Uterus (tissue), 2 donors: ENCODE data around the gene MPDU1.

Source experiments
- POLR2A ChIP-seq, 2 donors: fragments of 450-650 bp; IDR thresholded peaks; one replicate each; pipeline ENCODE4 v1.6.1; 2016; ENCODE audit warnings: antibody characterized with exemption in 2 of 2, mild to moderate bottlenecking in 1 of 2, moderate library complexity in 1 of 2
- TF ChIP-seq, protein P1 (sequence below), 4 experiments: fragments of 200-600 bp in 2 of 4; fragments of 450-650 bp in 2 of 4; sonication (generic) in 2 of 4; IDR thresholded peaks; one replicate each; pipeline ENCODE4 v1.5.1; 2016 to 2019; ENCODE audit warnings: antibody characterized with exemption in 4 of 4, mild to moderate bottlenecking in 2 of 4, moderate library complexity in 1 of 4

- TF ChIP-seq, protein P1, sequence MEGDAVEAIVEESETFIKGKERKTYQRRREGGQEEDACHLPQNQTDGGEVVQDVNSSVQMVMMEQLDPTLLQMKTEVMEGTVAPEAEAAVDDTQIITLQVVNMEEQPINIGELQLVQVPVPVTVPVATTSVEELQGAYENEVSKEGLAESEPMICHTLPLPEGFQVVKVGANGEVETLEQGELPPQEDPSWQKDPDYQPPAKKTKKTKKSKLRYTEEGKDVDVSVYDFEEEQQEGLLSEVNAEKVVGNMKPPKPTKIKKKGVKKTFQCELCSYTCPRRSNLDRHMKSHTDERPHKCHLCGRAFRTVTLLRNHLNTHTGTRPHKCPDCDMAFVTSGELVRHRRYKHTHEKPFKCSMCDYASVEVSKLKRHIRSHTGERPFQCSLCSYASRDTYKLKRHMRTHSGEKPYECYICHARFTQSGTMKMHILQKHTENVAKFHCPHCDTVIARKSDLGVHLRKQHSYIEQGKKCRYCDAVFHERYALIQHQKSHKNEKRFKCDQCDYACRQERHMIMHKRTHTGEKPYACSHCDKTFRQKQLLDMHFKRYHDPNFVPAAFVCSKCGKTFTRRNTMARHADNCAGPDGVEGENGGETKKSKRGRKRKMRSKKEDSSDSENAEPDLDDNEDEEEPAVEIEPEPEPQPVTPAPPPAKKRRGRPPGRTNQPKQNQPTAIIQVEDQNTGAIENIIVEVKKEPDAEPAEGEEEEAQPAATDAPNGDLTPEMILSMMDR (IDR thresholded peaks at IDR 0.05): peak; percentile 17 to 59 (median 34)
- no peak for TF ChIP-seq POLR2A (IDR thresholded peaks at IDR 0.05)
Measured at GRCh38 chr17:7634384-7634783, 50.7 kb downstream of the MPDU1 start.
